22Rv1 (cell line): ENCODE data around the gene GNAT2.

ENCODE experiments used
- ZFX ChIP-seq: fragments of 450-650 bp; IDR thresholded peaks from 2 replicates; pipeline ENCODE4 v1.6.1; 2017; ENCODE audit warnings: antibody characterized with exemption, borderline replicate concordance
- TF ChIP-seq, protein P1 (sequence below): fragments of 450-650 bp; IDR thresholded peaks from 2 replicates; pipeline ENCODE4 v1.5.1; 2017; ENCODE audit warnings: mild to moderate bottlenecking

DNA sequence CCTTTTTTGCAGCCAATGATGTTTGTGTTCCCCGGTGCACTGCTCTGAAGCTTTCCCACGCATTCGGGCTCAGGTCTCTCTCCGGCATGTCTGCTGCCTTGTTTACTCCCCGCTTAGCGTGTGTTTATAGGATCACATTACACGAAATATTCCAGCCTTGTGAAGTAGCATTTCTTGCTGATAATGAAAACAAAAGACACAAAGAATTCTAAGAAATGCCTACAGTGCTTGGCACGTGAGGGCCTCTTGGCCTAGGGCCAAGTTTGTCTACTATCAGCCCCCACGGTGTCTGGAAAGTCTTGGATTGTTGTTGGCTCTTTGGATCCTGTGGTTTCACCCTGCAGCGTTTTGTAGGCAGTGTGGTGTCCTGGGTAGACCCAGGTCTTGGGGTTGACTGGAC is 25.3 kb upstream of the GNAT2 start:
- TF ChIP-seq, protein P1, sequence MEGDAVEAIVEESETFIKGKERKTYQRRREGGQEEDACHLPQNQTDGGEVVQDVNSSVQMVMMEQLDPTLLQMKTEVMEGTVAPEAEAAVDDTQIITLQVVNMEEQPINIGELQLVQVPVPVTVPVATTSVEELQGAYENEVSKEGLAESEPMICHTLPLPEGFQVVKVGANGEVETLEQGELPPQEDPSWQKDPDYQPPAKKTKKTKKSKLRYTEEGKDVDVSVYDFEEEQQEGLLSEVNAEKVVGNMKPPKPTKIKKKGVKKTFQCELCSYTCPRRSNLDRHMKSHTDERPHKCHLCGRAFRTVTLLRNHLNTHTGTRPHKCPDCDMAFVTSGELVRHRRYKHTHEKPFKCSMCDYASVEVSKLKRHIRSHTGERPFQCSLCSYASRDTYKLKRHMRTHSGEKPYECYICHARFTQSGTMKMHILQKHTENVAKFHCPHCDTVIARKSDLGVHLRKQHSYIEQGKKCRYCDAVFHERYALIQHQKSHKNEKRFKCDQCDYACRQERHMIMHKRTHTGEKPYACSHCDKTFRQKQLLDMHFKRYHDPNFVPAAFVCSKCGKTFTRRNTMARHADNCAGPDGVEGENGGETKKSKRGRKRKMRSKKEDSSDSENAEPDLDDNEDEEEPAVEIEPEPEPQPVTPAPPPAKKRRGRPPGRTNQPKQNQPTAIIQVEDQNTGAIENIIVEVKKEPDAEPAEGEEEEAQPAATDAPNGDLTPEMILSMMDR = no peak
- no peak for TF ChIP-seq ZFX
